ENCODE measurements around the gene CXCL11.

- TF ChIP-seq, protein P1, sequence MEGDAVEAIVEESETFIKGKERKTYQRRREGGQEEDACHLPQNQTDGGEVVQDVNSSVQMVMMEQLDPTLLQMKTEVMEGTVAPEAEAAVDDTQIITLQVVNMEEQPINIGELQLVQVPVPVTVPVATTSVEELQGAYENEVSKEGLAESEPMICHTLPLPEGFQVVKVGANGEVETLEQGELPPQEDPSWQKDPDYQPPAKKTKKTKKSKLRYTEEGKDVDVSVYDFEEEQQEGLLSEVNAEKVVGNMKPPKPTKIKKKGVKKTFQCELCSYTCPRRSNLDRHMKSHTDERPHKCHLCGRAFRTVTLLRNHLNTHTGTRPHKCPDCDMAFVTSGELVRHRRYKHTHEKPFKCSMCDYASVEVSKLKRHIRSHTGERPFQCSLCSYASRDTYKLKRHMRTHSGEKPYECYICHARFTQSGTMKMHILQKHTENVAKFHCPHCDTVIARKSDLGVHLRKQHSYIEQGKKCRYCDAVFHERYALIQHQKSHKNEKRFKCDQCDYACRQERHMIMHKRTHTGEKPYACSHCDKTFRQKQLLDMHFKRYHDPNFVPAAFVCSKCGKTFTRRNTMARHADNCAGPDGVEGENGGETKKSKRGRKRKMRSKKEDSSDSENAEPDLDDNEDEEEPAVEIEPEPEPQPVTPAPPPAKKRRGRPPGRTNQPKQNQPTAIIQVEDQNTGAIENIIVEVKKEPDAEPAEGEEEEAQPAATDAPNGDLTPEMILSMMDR (IDR thresholded peaks at IDR 0.05; ENCODE audit: low read length), result no peak
- no peak for TF ChIP-seq EZH2 (IDR thresholded peaks at IDR 0.05; ENCODE audit: borderline replicate concordance, low read length)
Measured at GRCh38 chr4:76061982-76062381, 26.1 kb upstream of the CXCL11 start.

All from OCI-LY1 (cell line).